Colon (tissue), 2 donors: ENCODE data around the gene ERV3-1.
A peak's percentile ranks its signal among the peaks of the same experiment; 100 is the strongest.
"Not testable (repeated sequence)": the region's sequence is repeated elsewhere in the genome, so short reads cannot be mapped to it uniquely, and the experiment has no call there.

Experiments
- FAIRE-seq: peaks from 2 replicates; lab custom pipeline; 2012; peaks lifted over from hg19 to GRCh38; lab: Jason Lieb, UNC
- donor health status: control.
- donor health status: control.

Gene ERV3-1

GRCh38 chr7:65006094-65006992, at the start of gene ERV3-1:
TSS of gene ERV3-1 (minus strand) at chr7:65006687. CDS start at chr7:64993026, 13,661 bp downstream.
- no peak for FAIRE-seq

GRCh38 chr7:65055786-65056185, 49.3 kb upstream of the ERV3-1 start:
- not testable (repeated sequence) for FAIRE-seq

GRCh38 chr7:65054466-65054994, 48.0 kb upstream of the ERV3-1 start:
- not testable (repeated sequence) for FAIRE-seq

GRCh38 chr7:65051654-65052053, 45.2 kb upstream of the ERV3-1 start:
- not testable (repeated sequence) for FAIRE-seq

- peak; percentile 10 for FAIRE-seq
Observed at GRCh38 chr7:65051139-65051538, 44.7 kb upstream of the ERV3-1 start.

GRCh38 chr7:65046329-65046728, 39.8 kb upstream of the ERV3-1 start:
- not testable (repeated sequence) for FAIRE-seq

- FAIRE-seq = not testable (repeated sequence)
Observed at GRCh38 chr7:65045589-65045988, 39.1 kb upstream of the ERV3-1 start.

- FAIRE-seq = not testable (repeated sequence)
Observed at GRCh38 chr7:65038767-65039166, 32.3 kb upstream of the ERV3-1 start.

- FAIRE-seq = no peak
Observed at GRCh38 chr7:65037740-65038688, 31.5 kb upstream of the ERV3-1 start.

- not testable (repeated sequence) for FAIRE-seq
Observed at GRCh38 chr7:65036526-65036925, 30.0 kb upstream of the ERV3-1 start.

GRCh38 chr7:65035469-65035868, 29.0 kb upstream of the ERV3-1 start:
- not testable (repeated sequence) for FAIRE-seq

- FAIRE-seq = not testable (repeated sequence)
Observed at GRCh38 chr7:65034120-65034782, 27.8 kb upstream of the ERV3-1 start.

- FAIRE-seq = not testable (repeated sequence)
Observed at GRCh38 chr7:65033391-65033790, 26.9 kb upstream of the ERV3-1 start.

- not testable (repeated sequence) for FAIRE-seq
Observed at GRCh38 chr7:65025023-65025422, 18.5 kb upstream of the ERV3-1 start.

GRCh38 chr7:65020978-65021377, 14.5 kb upstream of the ERV3-1 start:
- FAIRE-seq = not testable (repeated sequence)

GRCh38 chr7:65009881-65010280, 3.4 kb upstream of the ERV3-1 start:
- not testable (repeated sequence) for FAIRE-seq

GRCh38 chr7:65009394-65009793, 2.9 kb upstream of the ERV3-1 start:
- not testable (repeated sequence) for FAIRE-seq

GRCh38 chr7:65007036-65007435, 549 bp upstream of the ERV3-1 start:
- not testable (repeated sequence) for FAIRE-seq

- FAIRE-seq = no peak
Observed at GRCh38 chr7:65004575-65004974, 1.9 kb downstream of the ERV3-1 start.

GRCh38 chr7:65002972-65003585, 3.4 kb downstream of the ERV3-1 start:
- FAIRE-seq = no peak

- FAIRE-seq = no peak
Observed at GRCh38 chr7:65001291-65001814, 5.1 kb downstream of the ERV3-1 start.
